Left lobe of liver (tissue), 2 donors: ENCODE results near the gene HUWE1. TPM values are rescaled to one million over a fixed set of nuclear protein-coding genes. Genes with fewer than 3 reads are reported as not detected.
"Not testable (repeated sequence)": the region's sequence is repeated elsewhere in the genome, so short reads cannot be mapped to it uniquely, and the experiment has no call there.

Source experiments
- ATAC-seq: fragments of 200-7000 bp; cut with Tn5 transposase; one replicate; pipeline ENCODE4 v1.9.1; 2020; ENCODE audit warnings: mild to moderate bottlenecking, moderate library complexity
- DNase-seq: peaks from one replicate; pipeline ENCODE4 v3.0.0-alpha.2; 2020; ENCODE audit warnings: low spot score
- total RNA-seq: library from RNA; stranded (reverse); gene quantifications from one replicate; pipeline ENCODE4 v1.2.1, GENCODE V29; 2021
- donor health status: DM: no; HTN: no; CAD: no; lungs with moderate emphysema.
- donor health status: DM: no; HTN: yes; CAD: no.

The HUWE1 gene, protein sequence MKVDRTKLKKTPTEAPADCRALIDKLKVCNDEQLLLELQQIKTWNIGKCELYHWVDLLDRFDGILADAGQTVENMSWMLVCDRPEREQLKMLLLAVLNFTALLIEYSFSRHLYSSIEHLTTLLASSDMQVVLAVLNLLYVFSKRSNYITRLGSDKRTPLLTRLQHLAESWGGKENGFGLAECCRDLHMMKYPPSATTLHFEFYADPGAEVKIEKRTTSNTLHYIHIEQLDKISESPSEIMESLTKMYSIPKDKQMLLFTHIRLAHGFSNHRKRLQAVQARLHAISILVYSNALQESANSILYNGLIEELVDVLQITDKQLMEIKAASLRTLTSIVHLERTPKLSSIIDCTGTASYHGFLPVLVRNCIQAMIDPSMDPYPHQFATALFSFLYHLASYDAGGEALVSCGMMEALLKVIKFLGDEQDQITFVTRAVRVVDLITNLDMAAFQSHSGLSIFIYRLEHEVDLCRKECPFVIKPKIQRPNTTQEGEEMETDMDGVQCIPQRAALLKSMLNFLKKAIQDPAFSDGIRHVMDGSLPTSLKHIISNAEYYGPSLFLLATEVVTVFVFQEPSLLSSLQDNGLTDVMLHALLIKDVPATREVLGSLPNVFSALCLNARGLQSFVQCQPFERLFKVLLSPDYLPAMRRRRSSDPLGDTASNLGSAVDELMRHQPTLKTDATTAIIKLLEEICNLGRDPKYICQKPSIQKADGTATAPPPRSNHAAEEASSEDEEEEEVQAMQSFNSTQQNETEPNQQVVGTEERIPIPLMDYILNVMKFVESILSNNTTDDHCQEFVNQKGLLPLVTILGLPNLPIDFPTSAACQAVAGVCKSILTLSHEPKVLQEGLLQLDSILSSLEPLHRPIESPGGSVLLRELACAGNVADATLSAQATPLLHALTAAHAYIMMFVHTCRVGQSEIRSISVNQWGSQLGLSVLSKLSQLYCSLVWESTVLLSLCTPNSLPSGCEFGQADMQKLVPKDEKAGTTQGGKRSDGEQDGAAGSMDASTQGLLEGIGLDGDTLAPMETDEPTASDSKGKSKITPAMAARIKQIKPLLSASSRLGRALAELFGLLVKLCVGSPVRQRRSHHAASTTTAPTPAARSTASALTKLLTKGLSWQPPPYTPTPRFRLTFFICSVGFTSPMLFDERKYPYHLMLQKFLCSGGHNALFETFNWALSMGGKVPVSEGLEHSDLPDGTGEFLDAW (N-terminal part only)
- total RNA-seq: 86.9 TPM

DNA sequence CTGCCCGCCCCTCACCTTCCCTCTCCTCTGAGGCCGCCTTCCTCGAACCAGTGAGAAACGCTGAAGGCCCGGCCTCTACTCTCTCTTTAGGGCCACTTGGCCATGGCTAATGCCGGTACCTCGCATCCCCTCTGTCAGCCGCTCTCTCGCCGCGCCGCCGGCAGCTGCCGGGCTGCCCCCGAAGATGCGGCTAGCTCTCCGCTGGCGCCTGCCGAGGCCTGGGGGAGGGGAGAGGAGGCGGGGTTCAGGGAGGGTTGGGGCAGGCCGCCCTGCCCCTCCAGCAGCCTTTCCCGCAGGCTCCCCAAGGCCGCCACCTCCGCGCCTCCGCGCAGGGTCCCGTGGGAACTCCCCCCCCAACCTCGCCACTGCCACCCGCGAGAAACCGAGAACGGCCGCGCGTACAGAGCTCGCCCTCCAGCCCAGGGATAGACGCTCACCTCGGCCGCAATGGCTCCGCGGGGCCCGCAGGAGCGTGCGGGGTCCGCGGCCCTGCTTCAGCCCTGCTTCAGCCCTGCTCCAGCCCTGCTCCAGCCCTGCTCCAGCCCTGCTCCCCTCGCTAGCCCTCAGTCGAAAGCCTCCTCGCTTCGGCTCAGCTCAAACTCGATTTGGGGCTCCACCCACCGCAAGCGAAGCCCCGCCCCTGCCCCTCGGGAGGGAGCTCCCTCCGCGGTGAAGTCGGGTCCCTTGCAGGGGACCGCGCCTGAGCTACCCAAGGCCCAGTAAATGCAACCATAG is at the start of gene HUWE1:
TSS of gene HUWE1 (minus strand) at position 569 of the 735 bp plus-strand sequence. CDS start 32,612 bp downstream, outside the sequence.
- ATAC-seq (peak; percentile 75), DNase-seq (peak; percentile 80)

- ATAC-seq (no peak), DNase-seq (no peak)
Observed at GRCh38 chrX:53732797-53733196, 46.3 kb upstream of the HUWE1 start.

DNA sequence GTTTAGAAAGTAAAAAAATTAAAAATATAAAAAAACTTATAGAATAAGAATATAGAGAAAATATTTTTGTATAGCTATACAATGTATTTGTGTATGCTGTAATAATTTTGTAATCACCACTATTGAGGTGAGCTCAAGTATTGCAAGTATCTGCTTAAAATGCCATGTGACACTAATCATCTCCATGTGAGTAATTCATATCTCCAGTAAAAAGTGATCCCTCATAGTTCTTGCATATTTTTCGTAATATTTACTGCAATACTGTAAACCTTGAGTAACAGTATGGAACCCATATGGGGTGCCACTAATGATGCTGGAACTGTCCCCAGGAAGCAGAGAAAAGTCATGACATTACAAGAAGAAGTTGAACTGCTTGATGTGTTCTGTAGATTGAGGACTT is 43.2 kb upstream of the HUWE1 start:
- ATAC-seq: no peak
- DNase-seq: no peak

GRCh38 chrX:53728506-53728905 is 42.0 kb upstream of the HUWE1 start:
- no peak for ATAC-seq
- no peak for DNase-seq

DNA sequence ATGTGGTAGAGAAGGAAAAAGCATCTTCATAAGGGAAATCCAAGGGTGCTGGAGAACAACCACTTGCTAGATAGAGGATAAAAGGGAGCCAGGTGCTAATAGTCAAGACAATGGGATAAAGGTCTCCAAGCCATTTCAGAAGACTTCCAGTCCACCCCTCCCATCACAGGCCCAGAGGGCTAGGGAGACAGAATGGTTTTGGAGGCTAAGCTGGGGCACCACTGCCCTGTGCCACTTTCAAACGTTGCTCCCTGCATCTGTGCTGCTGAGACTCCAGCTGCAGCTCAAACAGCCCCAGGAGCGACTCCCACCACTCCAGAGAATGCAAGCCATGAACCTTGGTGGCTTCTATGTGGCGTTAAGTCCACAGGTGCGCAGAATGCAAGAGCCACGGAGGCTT is 38.4 kb upstream of the HUWE1 start:
- ATAC-seq (no peak), DNase-seq (no peak)

DNA sequence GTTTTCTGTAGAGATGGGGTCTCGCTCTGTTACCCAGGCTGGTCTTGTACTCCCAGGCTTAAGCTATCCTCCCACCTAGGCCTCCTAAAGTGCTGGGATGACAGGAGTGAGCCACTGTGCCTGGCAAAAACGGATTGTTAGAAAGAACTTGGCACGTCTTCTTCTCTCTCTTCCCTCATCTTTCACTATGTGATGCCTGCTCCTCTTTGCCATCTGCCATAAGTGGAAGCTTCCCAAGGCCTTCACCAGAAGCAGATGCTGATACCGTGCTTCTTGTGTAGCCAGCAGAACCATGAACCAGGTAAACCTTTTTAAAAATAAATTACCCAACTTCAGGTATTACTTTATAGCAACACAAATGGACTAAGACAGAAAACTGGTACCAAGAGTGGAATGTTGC is 36.9 kb upstream of the HUWE1 start:
- DNase-seq: no peak
- no peak for ATAC-seq

GRCh38 chrX:53721610-53722009 is 35.1 kb upstream of the HUWE1 start:
- not testable (repeated sequence) for DNase-seq, ATAC-seq

DNA sequence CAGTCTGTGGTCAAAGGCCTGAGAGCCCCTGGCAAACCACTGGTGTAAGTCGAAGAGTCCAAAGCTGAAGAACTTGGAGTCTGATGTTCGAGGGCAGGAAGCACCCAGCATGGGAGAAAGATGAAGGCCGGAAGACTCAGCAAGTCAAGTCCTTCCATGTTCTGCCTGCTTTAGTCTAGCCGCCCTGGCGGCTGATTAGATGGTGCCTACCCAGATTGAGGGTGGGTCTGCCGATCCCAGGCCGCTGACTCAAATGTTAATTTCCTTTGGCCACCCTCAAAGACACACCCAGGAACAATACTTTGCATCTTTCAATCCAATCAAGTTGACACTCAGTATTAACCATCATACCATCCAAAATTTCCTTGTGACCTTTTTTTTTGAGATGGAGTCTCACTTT is 33.1 kb upstream of the HUWE1 start:
- DNase-seq, ATAC-seq: not testable (repeated sequence)

- DNase-seq (no peak), ATAC-seq (no peak)
Observed at GRCh38 chrX:53718073-53718472, 31.6 kb upstream of the HUWE1 start.

DNA sequence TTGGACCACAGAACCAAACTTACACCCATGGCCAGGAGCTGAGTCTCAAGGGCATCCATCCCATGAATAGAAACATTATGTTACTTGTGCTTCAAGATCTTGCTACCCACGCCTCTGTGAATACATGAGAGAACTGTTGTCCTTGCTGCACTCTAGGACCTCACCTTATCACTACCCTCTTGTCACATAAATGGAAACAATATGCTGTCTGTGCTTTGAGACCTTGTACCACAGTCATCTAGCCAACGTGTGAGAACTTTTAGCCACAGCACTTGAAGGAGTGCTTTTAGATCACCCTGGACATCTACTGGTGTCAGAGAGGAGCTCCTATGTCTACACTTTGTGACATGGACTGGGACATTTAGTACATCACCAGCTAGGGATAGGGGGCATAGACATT is 30.7 kb upstream of the HUWE1 start:
- no peak for DNase-seq
- no peak for ATAC-seq

GRCh38 chrX:53716328-53717088 is 30.0 kb upstream of the HUWE1 start:
- DNase-seq: no peak
- no peak for ATAC-seq

- ATAC-seq: no peak
- no peak for DNase-seq
Observed at GRCh38 chrX:53715346-53715924, 28.9 kb upstream of the HUWE1 start.

- DNase-seq: no peak
- ATAC-seq: no peak
Observed at GRCh38 chrX:53714580-53715345, 28.2 kb upstream of the HUWE1 start.

DNA sequence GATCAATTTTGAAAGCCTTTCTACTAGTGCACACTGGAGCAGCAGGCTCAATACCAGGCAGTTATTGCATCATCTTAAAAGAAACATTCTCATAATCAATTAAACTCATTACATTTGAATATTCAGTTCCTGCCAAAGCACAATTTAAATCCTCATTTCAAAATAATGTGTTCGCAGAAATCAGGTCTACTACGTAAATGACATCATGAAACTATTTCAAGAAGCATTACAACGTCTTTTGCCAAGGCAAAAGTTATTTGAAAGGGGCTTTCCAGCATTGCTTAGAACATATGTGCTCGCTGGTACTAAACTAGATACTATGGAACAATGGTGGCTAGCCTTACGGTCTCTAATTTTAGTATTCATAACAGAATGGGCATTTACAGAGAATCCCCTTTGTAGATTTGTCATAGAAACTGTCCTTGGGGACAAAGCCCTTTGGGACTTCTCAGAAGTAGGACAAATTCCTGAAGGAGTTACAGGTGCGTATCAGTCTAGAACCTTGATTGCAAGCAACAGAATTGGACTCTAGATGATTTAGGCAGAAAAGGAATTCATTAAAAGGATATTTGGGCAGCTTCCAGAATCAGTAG is 27.6 kb upstream of the HUWE1 start:
- ATAC-seq: no peak

DNA sequence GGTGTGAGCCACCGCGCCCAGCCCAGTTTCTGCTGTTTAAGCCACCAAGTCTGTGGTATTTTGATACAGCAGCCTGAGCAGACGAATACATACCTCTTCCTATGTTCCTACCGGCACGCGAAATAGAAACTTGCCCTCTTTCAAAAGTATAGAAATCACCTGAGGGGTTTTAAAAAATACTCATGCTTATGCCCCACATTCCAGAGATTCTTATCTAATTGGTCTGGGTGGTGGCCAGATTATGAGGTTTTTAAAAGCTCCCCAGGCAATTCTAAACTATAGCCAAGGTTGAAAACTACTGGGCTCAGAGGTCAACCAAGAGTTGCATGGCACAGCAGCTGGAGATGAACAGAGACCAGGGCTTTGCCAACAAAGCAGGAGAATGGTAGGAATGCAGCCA is 24.9 kb upstream of the HUWE1 start:
- no peak for ATAC-seq
- DNase-seq: no peak

More for the DNA sequence above, 27.6 kb upstream of the HUWE1 start:
- no peak for DNase-seq

DNA sequence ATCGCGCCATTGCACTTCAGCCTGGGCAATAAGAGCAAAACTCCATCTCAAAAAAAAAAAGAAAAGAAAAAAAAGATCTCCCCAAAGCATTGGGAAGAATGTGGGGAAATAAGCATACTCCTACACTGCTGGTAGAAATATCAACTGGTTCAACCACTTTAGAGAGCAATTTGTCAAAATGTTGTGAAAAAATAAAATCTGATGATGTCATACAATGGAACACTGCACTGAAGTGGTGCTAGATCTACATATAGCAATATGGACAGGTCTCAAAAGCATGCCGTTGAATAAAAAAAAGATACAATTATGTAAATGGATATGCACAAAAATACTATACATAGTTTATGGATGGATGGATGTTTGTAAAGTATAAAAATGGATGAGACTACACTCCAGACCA is 18.3 kb upstream of the HUWE1 start:
- no peak for ATAC-seq
- no peak for DNase-seq

GRCh38 chrX:53704294-53704693 is 17.8 kb upstream of the HUWE1 start:
- ATAC-seq (no peak), DNase-seq (no peak)

GRCh38 chrX:53695946-53696549 is 9.5 kb upstream of the HUWE1 start:
- DNase-seq: no peak
- no peak for ATAC-seq
